Spleen (tissue), 11 donors: Measurements from ENCODE around the gene CNTN5. TPM values are rescaled to one million over a fixed set of nuclear protein-coding genes. Genes with fewer than 3 reads are reported as not detected.

Experiments used
- DNase-seq: peaks from one replicate; pipeline ENCODE4 v3.0.0-alpha.2; 2020
- H3K27ac ChIP-seq, 8 donors: fragments of 200-600 bp; sonication (generic) in 7 of 8; 1 replicate in 4 of 8; 2 replicates in 4 of 8; pipeline versions ENCODE4 v1.5.0 to v1.8.0; 2016 to 2021; ENCODE audit warnings: inconsistent platforms in 4 of 8, mild to moderate bottlenecking in 4 of 8, moderate library complexity in 1 of 8
- H3K27me3 ChIP-seq, 7 donors: fragments of 200-600 bp; sonication (generic) in 6 of 7; replicated peaks in 1 of 7; 1 replicate in 4 of 7; 2 replicates in 3 of 7; pipeline versions ENCODE4 v1.5.0 to v1.8.0; 2016 to 2021; ENCODE audit warnings: inconsistent platforms in 3 of 7, mild to moderate bottlenecking in 1 of 7
- H3K36me3 ChIP-seq, 6 donors: fragments of 200-600 bp; sonication (generic) in 5 of 6; 1 replicate in 4 of 6; 2 replicates in 2 of 6; pipeline versions ENCODE4 v1.5.0 to v1.8.0; 2016 to 2021; ENCODE audit warnings: inconsistent platforms in 2 of 6
- H3K4me1 ChIP-seq, 6 donors: fragments of 200-600 bp; sonication (generic) in 5 of 6; 1 replicate in 3 of 6; 2 replicates in 3 of 6; pipeline versions ENCODE4 v1.5.0 to v1.8.0; 2016 to 2021; ENCODE audit warnings: inconsistent platforms in 3 of 6
- H3K4me3 ChIP-seq, 8 donors: fragments of 200-600 bp; sonication (generic) in 7 of 8; 1 replicate in 4 of 8; 2 replicates in 4 of 8; pipeline versions ENCODE4 v1.5.0 to v1.8.0; 2016 to 2021; ENCODE audit warnings: inconsistent platforms in 4 of 8, mild to moderate bottlenecking in 4 of 8, moderate library complexity in 2 of 8
- H3K9me3 ChIP-seq, 8 donors: fragments of 200-600 bp; sonication (generic) in 7 of 8; 1 replicate in 4 of 8; 2 replicates in 4 of 8; pipeline versions ENCODE4 v1.5.0 to v1.8.0; 2016 to 2021; ENCODE audit warnings: inconsistent platforms in 4 of 8
- CTCF ChIP-seq, 11 experiments: fragments of 200-600 bp in 7 of 11; fragments of 450-650 bp in 4 of 11; sonication (generic) in 4 of 11; IDR thresholded peaks in 8 of 11; conservative IDR thresholded peaks in 3 of 11; 1 replicate in 7 of 11; 2 replicates in 4 of 11; pipeline versions ENCODE4 v1.4.0 to v1.8.0; 2016 to 2021; ENCODE audit warnings: antibody characterized with exemption in 11 of 11, inconsistent platforms in 4 of 11, mild to moderate bottlenecking in 1 of 11
- POLR2A ChIP-seq, 3 donors: fragments of 450-650 bp; IDR thresholded peaks; one replicate each; pipeline ENCODE4 v1.5.1; 2017; ENCODE audit warnings: antibody characterized with exemption in 3 of 3, mild to moderate bottlenecking in 1 of 3
- POLR2AphosphoS5 ChIP-seq, 3 donors: sonication (generic); formaldehyde crosslinking; IDR thresholded peaks; one replicate each; pipeline ENCODE4 v1.5.1; 2017; ENCODE audit warnings: antibody characterized with exemption in 3 of 3
- WGBS, 5 donors: extraction: QIAGEN DNeasy Blood & Tissue Kit in 3 of 5; methylation state at CpG; one replicate each; pipeline versions ENCODE4 v1.1.5 to v1.1.7; 2013 to 2018; 5-methylcytosine and 5-hydroxymethylcytosine counted together
- intact Hi-C: fragments of 100-400 bp; cut with DNase I; formaldehyde crosslinking; loops from one replicate; pipeline ENCODE4 v1.15.0; 2023; ENCODE audit warnings: low total_unique reads
- polyA plus RNA-seq, 3 donors: library from polyadenylated mRNA; stranded (reverse); fragments of 200-250 nt; gene quantifications; one replicate each; pipeline ENCODE4 v1.2.1, GENCODE V29; 2013
- total RNA-seq, 7 donors: library from RNA; depleted of rRNA in 3 of 7; stranded (reverse); fragments of >200 nt in 3 of 7; fragmentation: NEBNext Ultra II Directional in 4 of 7; extraction: Animal tissue kit (Norgen Biotek cat#: 25700) in 4 of 7; gene quantifications; one replicate each; pipeline versions ENCODE4 v1.1.0 to v1.2.1, GENCODE V29; 2016 to 2021
- donor health status: healthy with polysubstance abuse.
- donor health status: DM: no; HTN: no; CAD: no; lungs with moderate emphysema.
- donor health status: DM: no; HTN: no; CAD: no.
- donor health status: Bipolar disorder and iron deficiency.
- donor health status: healthy.
- donor health status: DM: no; HTN: no; CAD: no.
- donor health status: DM: yes; HTN: yes; CAD: no.

The CNTN5 gene
- total and polyA plus RNA-seq, 10 donors: 0.02 TPM; not detected in 8

- intact Hi-C loops: no loop called here
- no peaks in the 10 kb centered on the region for H3K4me1 ChIP-seq
- no peak for TF ChIP-seq POLR2AphosphoS5 (IDR thresholded peaks at IDR 0.05)
- no peak for TF ChIP-seq CTCF (IDR thresholded peaks at IDR 0.05 in 8 of 11, conservative IDR thresholded peaks at IDR 0.05 in 3 of 11)
- no peak for TF ChIP-seq POLR2A (IDR thresholded peaks at IDR 0.05)
- H3K27ac ChIP-seq: no peak overlapping the region
- H3K27me3 ChIP-seq: no peaks in the 10 kb centered on the region
- no peaks in the 10 kb centered on the region for H3K36me3 ChIP-seq
- no peak overlapping the region for H3K4me3 ChIP-seq
- 65 to 76% (median 71%) methylated on average over 3 of the region's 3 CpGs for WGBS, 5 donors
- DNase-seq: no peak
- peaks cover 0 to 7% (median 0%) of the 10 kb centered on the region in 8 donors for H3K9me3 ChIP-seq
Measured at GRCh38 chr11:99200720-99201119, 180.0 kb downstream of the CNTN5 start.

- H3K27ac ChIP-seq: no peak overlapping the region
- no peak overlapping the region for H3K4me3 ChIP-seq
- DNase-seq: no peak
- H3K9me3 ChIP-seq: peaks cover 0 to 7% (median 0%) of the 10 kb centered on the region in 8 donors
- TF ChIP-seq CTCF (IDR thresholded peaks at IDR 0.05 in 8 of 11, conservative IDR thresholded peaks at IDR 0.05 in 3 of 11) (no peak), POLR2AphosphoS5 (IDR thresholded peaks at IDR 0.05) (no peak), POLR2A (IDR thresholded peaks at IDR 0.05) (no peak)
- H3K4me1 ChIP-seq: no peaks in the 10 kb centered on the region
- intact Hi-C loops: no loop called here
- H3K27me3 ChIP-seq: no peaks in the 10 kb centered on the region
- no peaks in the 10 kb centered on the region for H3K36me3 ChIP-seq
- 71 to 87% (median 74%) methylated on average over 1 of the region's 1 CpG for WGBS, 5 donors
Measured at GRCh38 chr11:99208813-99209212, 188.1 kb downstream of the CNTN5 start.

- Histone ChIP-seq H3K4me3 (no peak overlapping the region), H3K27ac (no peak overlapping the region), H3K36me3 (no peaks in the 10 kb centered on the region), H3K27me3 (no peaks in the 10 kb centered on the region), H3K4me1 (no peaks in the 10 kb centered on the region), H3K9me3 (peaks cover 0 to 16% (median 11%) of the 10 kb centered on the region in 8 donors)
- intact Hi-C loops: no loop called here
- 61 to 71% (median 68%) methylated on average over 2 of the region's 2 CpGs for WGBS, 5 donors
- TF ChIP-seq POLR2A (IDR thresholded peaks at IDR 0.05) (no peak), POLR2AphosphoS5 (IDR thresholded peaks at IDR 0.05) (no peak), CTCF (IDR thresholded peaks at IDR 0.05 in 8 of 11, conservative IDR thresholded peaks at IDR 0.05 in 3 of 11) (no peak)
- DNase-seq: no peak
Measured at GRCh38 chr11:99229544-99229943, 208.8 kb downstream of the CNTN5 start.

- DNase-seq: no peak
- intact Hi-C loops: no loop called here
- Histone ChIP-seq H3K9me3 (peaks cover 0 to 16% (median 11%) of the 10 kb centered on the region in 8 donors), H3K27ac (no peak overlapping the region), H3K4me3 (no peak overlapping the region), H3K4me1 (no peaks in the 10 kb centered on the region), H3K27me3 (no peaks in the 10 kb centered on the region), H3K36me3 (no peaks in the 10 kb centered on the region)
- TF ChIP-seq POLR2AphosphoS5 (IDR thresholded peaks at IDR 0.05) (no peak), CTCF (IDR thresholded peaks at IDR 0.05 in 8 of 11, conservative IDR thresholded peaks at IDR 0.05 in 3 of 11) (no peak), POLR2A (IDR thresholded peaks at IDR 0.05) (no peak)
Measured at GRCh38 chr11:99234534-99234933, 213.8 kb downstream of the CNTN5 start.
